Measurements from ENCODE around the gene COX7A1. TPM values are rescaled to one million over a fixed set of nuclear protein-coding genes. Genes with fewer than 3 reads are reported as not detected.

COX7A1 gene
- total RNA-seq, 1 experiment from 2014 or later: not detected

GRCh38 chr19:36120984-36121358 lies 31.3 kb downstream of the COX7A1 start:
- no peak for TF ChIP-seq CTCF (conservative IDR thresholded peaks at IDR 0.05; ENCODE audit: low read depth, low read length)
- TF ChIP-seq EZH2 (IDR thresholded peaks at IDR 0.05; ENCODE audit: low read length, unreplicated experiment): no peak
- no peak for TF ChIP-seq EZH2phosphoT487 (IDR thresholded peaks at IDR 0.05; ENCODE audit: borderline replicate concordance, low read length)
- ChIA-PET CTCF (no interaction called here), POLR2A (ENCODE audit: unreplicated experiment) (no interaction called here)
- BruUV-seq (replicated peaks): no TSS peak
- H4K20me1 ChIP-seq (ENCODE audit: low read length): no peaks in the 10 kb centered on the region
- DNase-seq (no peak), ATAC-seq (no peak)
- no peaks in the 10 kb centered on the region for H3F3A ChIP-seq (ENCODE audit: low read length, unreplicated experiment)
- no peak overlapping the region for H2AFZ ChIP-seq (ENCODE audit: low read length)
- H3K27ac ChIP-seq (ENCODE audit: low read length): no peak overlapping the region
- H3K4me2 ChIP-seq (ENCODE audit: low read length): no peak overlapping the region
- H3K4me1 ChIP-seq (ENCODE audit: insufficient read depth, low read length): peaks cover 7% of the 10 kb centered on the region; the same call in 1 of the 2 replicates
- H3K9me3 ChIP-seq (ENCODE audit: low read length): no peaks in the 10 kb centered on the region
- H3K36me3 ChIP-seq (ENCODE audit: low read depth, low read length): peaks cover 7% of the 10 kb centered on the region; the same call in 1 of the 2 replicates
- peaks cover 9% of the 10 kb centered on the region for H3K79me2 ChIP-seq (ENCODE audit: low read length)
- intact Hi-C loops (cut with micrococcal nuclease): no loop called here
- no peak overlapping the region for H3K4me3 ChIP-seq (ENCODE audit: low read length)
- no peaks in the 10 kb centered on the region for H3K27me3 ChIP-seq (ENCODE audit: low read length)
- no peak overlapping the region for H3K9ac ChIP-seq (ENCODE audit: low read length)
- no peaks in the 10 kb centered on the region for H3K9me2 ChIP-seq (replicated peaks; ENCODE audit: low read length)

- CTCF ChIA-PET: no interaction called here
- H3K36me3 ChIP-seq (ENCODE audit: low read depth, low read length): 0 out of 2 replicates have a peak, but pooled peaks cover 6% of the 10 kb centered on the region
- ATAC-seq: no peak
- intact Hi-C loops (cut with micrococcal nuclease): no loop called here
- H3K27ac ChIP-seq (ENCODE audit: low read length): no peak overlapping the region
- H3F3A ChIP-seq (ENCODE audit: low read length, unreplicated experiment): no peaks in the 10 kb centered on the region
- no peaks in the 10 kb centered on the region for H3K9me3 ChIP-seq (ENCODE audit: low read length)
- H3K79me2 ChIP-seq (ENCODE audit: low read length): peaks cover 12% of the 10 kb centered on the region
- peaks cover 9% of the 10 kb centered on the region; the same call in 1 of the 2 replicates for H3K4me1 ChIP-seq (ENCODE audit: insufficient read depth, low read length)
- no TSS peak for BruUV-seq (replicated peaks)
- no peak overlapping the region for H2AFZ ChIP-seq (ENCODE audit: low read length)
- H3K9ac ChIP-seq (ENCODE audit: low read length): no peak overlapping the region
- no peak for DNase-seq
- H4K20me1 ChIP-seq (ENCODE audit: low read length): no peaks in the 10 kb centered on the region
- no peak overlapping the region for H3K4me3 ChIP-seq (ENCODE audit: low read length)
- no peak overlapping the region for H3K4me2 ChIP-seq (ENCODE audit: low read length)
- POLR2A ChIA-PET (ENCODE audit: unreplicated experiment): no interaction called here
- TF ChIP-seq EZH2 (IDR thresholded peaks at IDR 0.05; ENCODE audit: low read length, unreplicated experiment) (no peak), EZH2phosphoT487 (IDR thresholded peaks at IDR 0.05; ENCODE audit: borderline replicate concordance, low read length) (no peak), CTCF (conservative IDR thresholded peaks at IDR 0.05; ENCODE audit: low read depth, low read length) (no peak)
- H3K27me3 ChIP-seq (ENCODE audit: low read length): no peaks in the 10 kb centered on the region
- H3K9me2 ChIP-seq (replicated peaks; ENCODE audit: low read length): no peaks in the 10 kb centered on the region
Measured at GRCh38 chr19:36120092-36120983, 31.9 kb downstream of the COX7A1 start.

GRCh38 chr19:36116344-36116637 lies 36.0 kb downstream of the COX7A1 start:
- no peak overlapping the region for H2AFZ ChIP-seq (ENCODE audit: low read length)

More at GRCh38 chr19:36116344-36116637, 36.0 kb downstream of the COX7A1 start:
- H3K79me2 ChIP-seq (ENCODE audit: low read length): peaks cover 28% of the 10 kb centered on the region
- no peak for DNase-seq
- peak overlapping the region; percentile 73 for H3K4me3 ChIP-seq (ENCODE audit: low read length)
- H3F3A ChIP-seq (ENCODE audit: low read length, unreplicated experiment): no peaks in the 10 kb centered on the region
- no peaks in the 10 kb centered on the region for H3K36me3 ChIP-seq (ENCODE audit: low read depth, low read length)
- no peak overlapping the region for H3K27ac ChIP-seq (ENCODE audit: low read length)
- ATAC-seq: no peak
- ChIA-PET CTCF (no interaction called here), POLR2A (ENCODE audit: unreplicated experiment) (interaction anchor here (0.6 kb wide), 1 partner anchor 11 kb away, joined by 3 read pairs; no protein-coding TSS in a partner anchor)
- H3K9ac ChIP-seq (ENCODE audit: low read length): peak overlapping the region; percentile 73
- H4K20me1 ChIP-seq (ENCODE audit: low read length): no peaks in the 10 kb centered on the region
- intact Hi-C loops (cut with micrococcal nuclease): no loop called here
- TF ChIP-seq EZH2 (IDR thresholded peaks at IDR 0.05; ENCODE audit: low read length, unreplicated experiment) (no peak), CTCF (conservative IDR thresholded peaks at IDR 0.05; ENCODE audit: low read depth, low read length) (no peak), EZH2phosphoT487 (IDR thresholded peaks at IDR 0.05; ENCODE audit: borderline replicate concordance, low read length) (no peak)
- no TSS peak for BruUV-seq (replicated peaks)
- H3K9me2 ChIP-seq (replicated peaks; ENCODE audit: low read length): no peaks in the 10 kb centered on the region
- no peaks in the 10 kb centered on the region for H3K9me3 ChIP-seq (ENCODE audit: low read length)
- H3K4me2 ChIP-seq (ENCODE audit: low read length): peak overlapping the region; percentile 96
- H3K4me1 ChIP-seq (ENCODE audit: insufficient read depth, low read length): peaks cover 18% of the 10 kb centered on the region; the same call in 1 of the 2 replicates
- H3K27me3 ChIP-seq (ENCODE audit: low read length): no peaks in the 10 kb centered on the region
